WERI-Rb-1 (cell line): ENCODE measurements around the gene WDR41.

Experiments
- DNase-seq: peaks from one replicate; pipeline ENCODE4 v3.0.0-alpha.2; 2020
- H3K27ac ChIP-seq: fragments of 250-450 bp; sonication (Bioruptor Pico); 2 replicates; pipeline ENCODE4 v1.5.1; 2020; ENCODE audit warnings: mild to moderate bottlenecking, moderate library complexity
- H3K27me3 ChIP-seq: fragments of 250-450 bp; sonication (Bioruptor Pico); 2 replicates; pipeline ENCODE4 v1.5.1; 2021; ENCODE audit warnings: mild to moderate bottlenecking, low read depth, moderate library complexity; ENCODE audit not compliant: insufficient read depth, severe bottlenecking
- H3K36me3 ChIP-seq: fragments of 250-450 bp; sonication (Bioruptor Pico); 2 replicates; pipeline ENCODE4 v1.5.1; 2020; ENCODE audit warnings: mild to moderate bottlenecking, moderate library complexity
- H3K4me3 ChIP-seq: 2 replicates; pipeline ENCODE4 v1.5.1; 2011; ENCODE audit warnings: low read depth, mild to moderate bottlenecking, control low read depth, low read length
- H3K9me3 ChIP-seq: fragments of 250-450 bp; sonication (Bioruptor Pico); 2 replicates; pipeline ENCODE4 v1.5.1; 2021; ENCODE audit warnings: mild to moderate bottlenecking, moderate library complexity; ENCODE audit not compliant: severe bottlenecking
- CTCF ChIP-seq: IDR thresholded peaks from 2 replicates; pipeline ENCODE4 v1.5.1; 2011; ENCODE audit warnings: low read depth, mild to moderate bottlenecking, control low read depth, inconsistent platforms, low read length

WDR41 gene

GRCh38 chr5:77398458-77398857 is 93.7 kb downstream of the WDR41 start:
- TF ChIP-seq CTCF, result no peak
- DNase-seq, result no peak
- no peaks in the 10 kb centered on the region for H3K27me3 ChIP-seq
- no peak overlapping the region for H3K4me3 ChIP-seq
- no peaks in the 10 kb centered on the region for H3K9me3 ChIP-seq
- H3K36me3 ChIP-seq, result no peaks in the 10 kb centered on the region
- H3K27ac ChIP-seq, result no peak overlapping the region

GRCh38 chr5:77397686-77398292 is 94.3 kb downstream of the WDR41 start:
- no peak for TF ChIP-seq CTCF
- no peak for DNase-seq

GRCh38 chr5:77396017-77396416 is 96.1 kb downstream of the WDR41 start:
- Histone ChIP-seq H3K9me3 (no peaks in the 10 kb centered on the region), H3K4me3 (no peak overlapping the region), H3K27me3 (no peaks in the 10 kb centered on the region), H3K27ac (no peak overlapping the region), H3K36me3 (no peaks in the 10 kb centered on the region)
- no peak for DNase-seq
- no peak for TF ChIP-seq CTCF

More at GRCh38 chr5:77397686-77398292, 94.3 kb downstream of the WDR41 start:
- Histone ChIP-seq H3K4me3 (no peak overlapping the region), H3K9me3 (no peaks in the 10 kb centered on the region), H3K36me3 (no peaks in the 10 kb centered on the region), H3K27ac (no peak overlapping the region), H3K27me3 (no peaks in the 10 kb centered on the region)

- no peak for DNase-seq
- H3K27ac ChIP-seq, result no peak overlapping the region
These were observed 97.9 kb downstream of the WDR41 start for GRCh38 chr5:77394064-77394715.

GRCh38 chr5:77391240-77391765 is 100.8 kb downstream of the WDR41 start:
- Histone ChIP-seq H3K9me3 (no peaks in the 10 kb centered on the region), H3K27me3 (no peaks in the 10 kb centered on the region), H3K4me3 (no peak overlapping the region), H3K27ac (no peak overlapping the region), H3K36me3 (no peaks in the 10 kb centered on the region)
- DNase-seq, result no peak
- no peak for TF ChIP-seq CTCF

More at GRCh38 chr5:77394064-77394715, 97.9 kb downstream of the WDR41 start:
- no peaks in the 10 kb centered on the region for H3K27me3 ChIP-seq
- H3K9me3 ChIP-seq, result no peaks in the 10 kb centered on the region
- TF ChIP-seq CTCF, result no peak
- no peak overlapping the region for H3K4me3 ChIP-seq
- H3K36me3 ChIP-seq, result no peaks in the 10 kb centered on the region
